Measurements from ENCODE around the gene FNIP1.

GRCh38 chr5:131605086-131605485, 191.7 kb downstream of the FNIP1 start:
- TF ChIP-seq CTCF (conservative IDR thresholded peaks at IDR 0.05; ENCODE audit: low read length) = no peak
- no peak for TF ChIP-seq EZH2phosphoT487 (IDR thresholded peaks at IDR 0.05; ENCODE audit: borderline replicate concordance)

Data from Loucy (cell line).